HG03342 (cell line): Measurements from ENCODE around the gene SEBOX.

ENCODE experiments used
- ATAC-seq: cut with Tn5 transposase; IDR thresholded peaks from one replicate; pipeline ENCODE4 v1.9.1; 2021; ENCODE audit warnings: mild to moderate bottlenecking, moderate library complexity; ENCODE audit not compliant: unreplicated experiment

SEBOX gene

GRCh38 chr17:28364665-28365363, at the start of gene SEBOX:
TSS of gene SEBOX (minus strand) at chr17:28365199. CDS start at chr17:28365151, 48 bp downstream.
- ATAC-seq = no peak

GRCh38 chr17:28413804-28414203, 48.8 kb upstream of the SEBOX start:
- ATAC-seq = no peak

GRCh38 chr17:28412099-28412498, 47.1 kb upstream of the SEBOX start:
- no peak for ATAC-seq

GRCh38 chr17:28407974-28408306, 42.9 kb upstream of the SEBOX start:
- no peak for ATAC-seq

GRCh38 chr17:28407130-28407973, 42.4 kb upstream of the SEBOX start:
- no peak for ATAC-seq

- no peak for ATAC-seq
Measured at GRCh38 chr17:28406473-28406814, 41.4 kb upstream of the SEBOX start.

GRCh38 chr17:28405632-28406472, 40.9 kb upstream of the SEBOX start, which contains the start of gene SLC46A1:
TSS of gene SLC46A1 (minus strand) at chr17:28406212. CDS start at chr17:28406114, 98 bp downstream.
- no peak for ATAC-seq

- ATAC-seq = no peak
Measured at GRCh38 chr17:28404812-28405570, 40.0 kb upstream of the SEBOX start.

- ATAC-seq = no peak
Measured at GRCh38 chr17:28404461-28404811, 39.4 kb upstream of the SEBOX start.

GRCh38 chr17:28404007-28404406, 39.0 kb upstream of the SEBOX start:
- ATAC-seq = no peak

- ATAC-seq = no peak
Measured at GRCh38 chr17:28402844-28403243, 37.8 kb upstream of the SEBOX start.

- ATAC-seq = no peak
Measured at GRCh38 chr17:28402224-28402630, 37.2 kb upstream of the SEBOX start.

GRCh38 chr17:28399808-28400207, 34.8 kb upstream of the SEBOX start:
- no peak for ATAC-seq

GRCh38 chr17:28398280-28398981, 33.4 kb upstream of the SEBOX start:
- no peak for ATAC-seq

GRCh38 chr17:28397687-28398279, 32.8 kb upstream of the SEBOX start:
- no peak for ATAC-seq

GRCh38 chr17:28397275-28397674, 32.3 kb upstream of the SEBOX start:
- no peak for ATAC-seq

- no peak for ATAC-seq
Measured at GRCh38 chr17:28396635-28397239, 31.7 kb upstream of the SEBOX start.

GRCh38 chr17:28395968-28396367, 31.0 kb upstream of the SEBOX start:
- ATAC-seq = no peak

GRCh38 chr17:28395426-28395825, 30.4 kb upstream of the SEBOX start:
- no peak for ATAC-seq
